K562 (cell line): ENCODE results near the gene C2CD4B. TPM values are rescaled to one million over a fixed set of nuclear protein-coding genes. Genes with fewer than 3 reads are reported as not detected.

Source experiments
- CTCF ChIP-seq, 3 experiments: IDR thresholded peaks in 2 of 3; conservative IDR thresholded peaks in 1 of 3; 2 replicates each; pipeline ENCODE4 v1.5.1; 2011 to 2012; ENCODE audit warnings: low read length in 3 of 3, mild to moderate bottlenecking in 3 of 3, control low read depth in 2 of 3, improper control_type of control experiment in 1 of 3, inconsistent platforms in 1 of 3, low read depth in 1 of 3, mixed read lengths in 1 of 3, moderate library complexity in 1 of 3; ENCODE audit not compliant: insufficient read depth in 2 of 3
- FOXJ3 ChIP-seq: sonication (generic); formaldehyde crosslinking; IDR thresholded peaks from 2 replicates; pipeline ENCODE4 v1.4.0; 2020; ENCODE audit warnings: mild to moderate bottlenecking, missing genetic modification reagents
- FOXO4 ChIP-seq: fragments of 450-650 bp; formaldehyde crosslinking; IDR thresholded peaks from 2 replicates; pipeline ENCODE4 v1.4.0; 2020; ENCODE audit warnings: mild to moderate bottlenecking, moderate library complexity
- HNRNPLL ChIP-seq: fragments of 200-400 bp; formaldehyde crosslinking; IDR thresholded peaks from 2 replicates; pipeline ENCODE4 v1.6.1; 2017; ENCODE audit warnings: low read length, low read depth, mild to moderate bottlenecking; ENCODE audit not compliant: poor library complexity, severe bottlenecking
- IFI16 ChIP-seq: fragments of 250-450 bp; sonication (Bioruptor Pico); IDR thresholded peaks from 2 replicates; pipeline ENCODE4 v2.1.2; 2022; ENCODE audit warnings: mild to moderate bottlenecking, inconsistent platforms
- KAT8 ChIP-seq: fragments of 450-650 bp; IDR thresholded peaks from 2 replicates; pipeline ENCODE4 v1.6.1; 2016; ENCODE audit warnings: low read depth, mild to moderate bottlenecking
- KDM5B ChIP-seq: fragments of 200-600 bp; sonication (generic); IDR thresholded peaks from 2 replicates; pipeline ENCODE4 v1.6.1; 2012; ENCODE audit warnings: low read depth, mild to moderate bottlenecking, moderate library complexity, low read length, control low read depth, inconsistent platforms; ENCODE audit not compliant: insufficient replicate concordance
- MAX ChIP-seq: sonication (generic); formaldehyde crosslinking; IDR thresholded peaks from 2 replicates; pipeline ENCODE4 v1.9.0; 2022; ENCODE audit warnings: mild to moderate bottlenecking, missing genetic modification reagents
- MBD2 ChIP-seq: sonication (generic); IDR thresholded peaks from 2 replicates; pipeline ENCODE4 v1.6.1; 2016; ENCODE audit warnings: low read depth, borderline replicate concordance
- MECOM ChIP-seq: fragments of 250-450 bp; sonication (Bioruptor Pico); IDR thresholded peaks from 2 replicates; pipeline ENCODE4 v1.8.0; 2022; ENCODE audit warnings: inconsistent platforms
- NR4A1 ChIP-seq, 2 experiments: fragments of 250-450 bp in 1 of 2; fragments of 450-650 bp in 1 of 2; sonication (Bioruptor Pico) in 1 of 2; IDR thresholded peaks; 2 replicates each; pipeline versions ENCODE4 v1.4.0 to v1.6.1; 2016 to 2020; ENCODE audit warnings: mild to moderate bottlenecking in 2 of 2, missing compliant biosample characterization in 1 of 2, missing genetic modification characterization in 1 of 2, moderate library complexity in 1 of 2
- SLC30A9 ChIP-seq: fragments of 250-450 bp; sonication (Bioruptor Pico); IDR thresholded peaks from 2 replicates; pipeline ENCODE4 v1.8.0; 2022; ENCODE audit warnings: mild to moderate bottlenecking, moderate library complexity
- SMARCE1 ChIP-seq: fragments of 450-650 bp; IDR thresholded peaks from 2 replicates; pipeline ENCODE4 v1.7.1; 2016; ENCODE audit warnings: mild to moderate bottlenecking
- SPI1 ChIP-seq: IDR thresholded peaks from 2 replicates; pipeline ENCODE4 v1.6.1; 2011; ENCODE audit warnings: low read depth, low read length, control low read depth, borderline replicate concordance
- STAG1 ChIP-seq: sonication (generic); formaldehyde crosslinking; IDR thresholded peaks from 2 replicates; pipeline ENCODE4 v1.5.0; 2020; ENCODE audit warnings: missing genetic modification reagents, borderline replicate concordance
- USF1 ChIP-seq: sonication (generic); formaldehyde crosslinking; IDR thresholded peaks from 2 replicates; pipeline ENCODE4 v1.9.0; 2022; ENCODE audit warnings: mild to moderate bottlenecking, missing genetic modification reagents
- ZBTB11 ChIP-seq, 3 experiments: fragments of 200-800 bp in 1 of 3; fragments of 250-450 bp in 1 of 3; fragments of 450-650 bp in 1 of 3; sonication (Bioruptor Pico) in 1 of 3; sonication (Bioruptor generic) in 1 of 3; formaldehyde crosslinking in 1 of 3; IDR thresholded peaks; 2 replicates each; pipeline versions ENCODE4 v1.6.1 to v1.8.0; 2016 to 2022; ENCODE audit warnings: mild to moderate bottlenecking in 2 of 3, missing genetic modification characterization in 2 of 3, missing compliant biosample characterization in 1 of 3, moderate library complexity in 1 of 3
- ZNF212 ChIP-seq: fragments of 450-650 bp; formaldehyde crosslinking; IDR thresholded peaks from 2 replicates; pipeline ENCODE4 v1.4.0; 2020; ENCODE audit warnings: mild to moderate bottlenecking
- ZNF696 ChIP-seq: fragments of 250-450 bp; sonication (Bioruptor Pico); conservative IDR thresholded peaks from 2 replicates; pipeline ENCODE4 v1.4.0; 2020; ENCODE audit warnings: mild to moderate bottlenecking, moderate library complexity
- polyA plus RNA-seq, 8 experiments: library from polyadenylated mRNA; depleted of rRNA in 4 of 8; stranded (reverse) in 5 of 8; unstranded in 3 of 8; fragments of >200 nt; fragmentation: Nextera tagmentation in 2 of 8; fragmentation: Illumina TruSeq in 1 of 8; extraction: Ambion mirVana in 2 of 8; extraction: Trizol in 1 of 8; gene quantifications; 2 replicates each; pipeline versions ENCODE4 v1.2.1 to v1.2.3, GENCODE V29; 2011 to 2014; ENCODE audit warnings: inconsistent platforms in 1 of 8, missing spikeins in 1 of 8
- total RNA-seq, 7 experiments: library from RNA; depleted of rRNA in 6 of 7; stranded (reverse); fragments of >200 nt in 6 of 7; fragmentation: Illumina TruSeq in 2 of 7; extraction: Trizol in 2 of 7; gene quantifications; 2 replicates each; pipeline versions ENCODE4 v1.2.1 to v1.2.3, GENCODE V29; 2011 to 2021; ENCODE audit warnings: low replicate concordance in 1 of 7

C2CD4B gene
- total and polyA plus RNA-seq, 9 of the 15 experiments (the other 6 are each of a cell fraction or from before 2014, with no cell fraction given) = 0.11 TPM; not detected in 8

- no peak for TF ChIP-seq ZBTB11 (CRISPR knock-in tag; IDR thresholded peaks at IDR 0.05)
- no peak for TF ChIP-seq KDM5B
- no peak for TF ChIP-seq KAT8
- TF ChIP-seq FOXJ3 (CRISPR knock-in tag) = no peak
- no peak for TF ChIP-seq NR4A1 (CRISPR knock-in tag; IDR thresholded peaks at IDR 0.05)
- no peak for TF ChIP-seq NR4A1 (tag; IDR thresholded peaks at IDR 0.05)
- TF ChIP-seq SLC30A9 (CRISPR knock-in tag) = no peak
- TF ChIP-seq USF1 (CRISPR knock-in tag) = no peak
- no peak for TF ChIP-seq SPI1
- no peak for TF ChIP-seq HNRNPLL
- TF ChIP-seq SMARCE1 = no peak
- TF ChIP-seq FOXO4 (CRISPR knock-in tag) = no peak
- 0 out of 6 replicates have a peak, but pooled peaks of 1 of the 3 experiments have one; percentile 1 for TF ChIP-seq CTCF (IDR thresholded peaks at IDR 0.05 in 2 of 3, conservative IDR thresholded peaks at IDR 0.05 in 1 of 3; ENCODE audit: insufficient read depth in 2 of 3, low read depth in 1 of 3, low read length in 3 of 3)
- no peak for TF ChIP-seq STAG1
- TF ChIP-seq IFI16 (CRISPR knock-in tag) = no peak
- TF ChIP-seq ZNF696 = no peak
- no peak for TF ChIP-seq MECOM
- TF ChIP-seq MAX (CRISPR knock-in tag) = peak; percentile 20; the same call in 1 of the 2 replicates
- no peak for TF ChIP-seq MBD2
- TF ChIP-seq ZNF212 (CRISPR knock-in tag) = no peak
These were observed at the start of gene C2CD4B (continued) for GRCh38 chr15:62165104-62165792.
